ENCODE data around the gene NPEPL1. TPM values are rescaled to one million over a fixed set of nuclear protein-coding genes. Genes with fewer than 3 reads are reported as not detected.

Gene NPEPL1
- total and polyA plus RNA-seq, 2 of the 8 experiments (the other 6 are each of a cell fraction or from before 2014, with no cell fraction given) = 12.4 to 26.8 TPM

- TF ChIP-seq GABPA (IDR thresholded peaks at IDR 0.05; ENCODE audit: borderline replicate concordance, insufficient read depth, low read length) (no peak), TAF7 (optimal IDR thresholded peaks at IDR 0.05; ENCODE audit: borderline replicate concordance, low read depth, low read length) (no peak), TBP (IDR thresholded peaks at IDR 0.05; ENCODE audit: low read depth, low read length) (no peak), NRF1 (IDR thresholded peaks at IDR 0.05; ENCODE audit: low read depth, low read length) (no peak), CTBP2 (IDR thresholded peaks at IDR 0.05; ENCODE audit: borderline replicate concordance, insufficient read depth, insufficient read length, low read length) (no peak), CREB1 (IDR thresholded peaks at IDR 0.05) (no peak), CHD2 (IDR thresholded peaks at IDR 0.05; ENCODE audit: low read length) (no peak), ZNF274 (IDR thresholded peaks at IDR 0.05; ENCODE audit: borderline replicate concordance, extremely low read depth, low read length) (no peak), PHF8 (conservative IDR thresholded peaks at IDR 0.05; ENCODE audit: low read depth, low read length) (no peak)
These were observed 62.0 kb downstream of the NPEPL1 start (continued) for GRCh38 chr20:58754584-58754983.

Data from H1 (cell line).